HG02870 (cell line): ENCODE data around the gene HRG.
"Not testable (repeated sequence)": the region's sequence is repeated elsewhere in the genome, so short reads cannot be mapped to it uniquely, and the experiment has no call there.

ENCODE experiments used
- ATAC-seq: cut with Tn5 transposase; IDR thresholded peaks from one replicate; pipeline ENCODE4 v1.9.1; 2021; ENCODE audit warnings: mild to moderate bottlenecking, moderate library complexity; ENCODE audit not compliant: unreplicated experiment

The HRG gene

GRCh38 chr3:186678604-186679003, 12.8 kb downstream of the HRG start:
- no peak for ATAC-seq

- no peak for ATAC-seq
These were observed 13.3 kb downstream of the HRG start for GRCh38 chr3:186679151-186679550.

- no peak for ATAC-seq
These were observed 15.1 kb downstream of the HRG start for GRCh38 chr3:186680869-186681268.

DNA sequence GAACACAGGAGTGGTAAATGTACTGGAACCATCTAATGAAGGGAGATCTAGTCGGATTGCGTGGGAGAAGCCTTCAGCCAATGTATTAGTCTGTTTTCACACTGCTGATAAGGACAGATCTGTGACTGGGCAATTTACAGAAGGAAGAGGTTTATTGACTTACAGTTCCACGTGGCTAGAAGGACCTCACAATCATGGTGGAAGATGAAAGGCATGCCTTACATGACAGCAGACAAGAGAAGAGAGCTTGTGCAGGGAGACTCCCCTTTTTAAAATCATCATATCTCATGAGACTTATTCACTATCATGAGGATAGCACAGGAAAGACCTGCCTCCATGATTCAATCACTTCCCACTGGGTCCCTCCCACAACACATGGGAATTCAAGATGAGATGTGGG, 17.0 kb downstream of the HRG start:
- no peak for ATAC-seq

GRCh38 chr3:186683979-186684378, 18.2 kb downstream of the HRG start:
- ATAC-seq: no peak

GRCh38 chr3:186686475-186686874, 20.7 kb downstream of the HRG start:
- not testable (repeated sequence) for ATAC-seq

- no peak for ATAC-seq
These were observed 21.4 kb downstream of the HRG start for GRCh38 chr3:186687120-186687651.

DNA sequence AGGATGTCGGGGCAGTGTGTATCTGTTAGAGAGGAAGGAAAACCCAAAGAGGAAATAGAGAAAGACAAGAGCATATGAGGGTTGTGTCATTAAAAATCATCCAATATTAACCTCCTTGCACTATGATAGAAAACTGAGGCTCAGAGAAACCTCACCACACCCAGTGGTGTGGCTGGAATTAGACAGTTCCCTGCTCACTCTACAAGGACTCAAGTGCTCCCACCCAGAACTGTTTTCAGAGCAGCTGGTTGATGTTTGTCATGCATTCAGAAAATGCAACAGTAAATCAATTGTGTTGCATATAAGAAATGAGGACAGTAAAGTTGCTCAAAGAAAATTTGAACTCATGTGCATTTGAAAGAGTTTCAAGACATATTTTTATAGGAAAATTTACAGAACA, 24.5 kb downstream of the HRG start:
- not testable (repeated sequence) for ATAC-seq

- no peak for ATAC-seq
These were observed 25.9 kb downstream of the HRG start for GRCh38 chr3:186691676-186692075.

- no peak for ATAC-seq
These were observed 28.0 kb downstream of the HRG start for GRCh38 chr3:186693843-186694242.

- ATAC-seq: no peak
These were observed 28.6 kb downstream of the HRG start for GRCh38 chr3:186694288-186695032.

- no peak for ATAC-seq
These were observed 30.7 kb downstream of the HRG start for GRCh38 chr3:186696522-186696921.

DNA sequence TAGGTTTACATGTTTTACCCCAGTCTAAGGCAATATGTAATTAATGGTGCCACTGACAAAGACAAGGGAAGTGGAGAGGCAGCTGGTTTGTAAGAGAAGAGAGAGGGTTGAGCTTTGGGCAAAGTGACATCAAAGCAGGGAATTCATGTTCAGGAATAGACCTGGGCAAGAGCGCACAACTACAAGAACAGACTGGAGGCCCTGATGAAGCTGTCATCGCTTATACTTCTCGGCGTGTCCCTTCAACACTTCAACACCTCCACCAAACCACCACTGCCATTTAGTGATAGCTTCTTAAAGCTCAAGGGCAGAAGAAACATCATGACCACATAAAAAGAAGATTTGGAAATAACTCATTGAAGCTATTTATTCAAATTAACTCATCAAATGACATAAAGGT, 31.7 kb downstream of the HRG start:
- ATAC-seq: no peak

DNA sequence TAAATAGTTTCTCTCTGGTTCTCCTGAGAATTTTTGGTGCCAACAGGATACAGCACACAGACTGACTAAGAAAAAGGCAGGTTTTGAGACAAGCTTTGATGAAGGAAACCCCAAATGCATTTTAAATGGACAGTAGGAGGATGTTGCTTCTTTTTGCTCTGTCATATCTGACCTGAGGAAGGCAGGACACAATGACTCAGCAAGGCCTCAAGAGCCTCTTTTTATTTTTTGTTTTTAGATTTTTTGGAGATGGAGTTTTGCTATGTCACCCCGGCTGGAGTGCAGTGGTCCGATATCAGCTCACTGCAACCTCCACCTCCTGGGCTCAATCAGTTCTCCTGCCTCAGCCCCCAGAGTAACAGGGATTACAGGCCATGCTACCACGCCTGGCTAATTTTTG, 34.5 kb downstream of the HRG start:
- peak; percentile 59 for ATAC-seq

GRCh38 chr3:186702451-186702850, 36.6 kb downstream of the HRG start:
- ATAC-seq: not testable (repeated sequence)

DNA sequence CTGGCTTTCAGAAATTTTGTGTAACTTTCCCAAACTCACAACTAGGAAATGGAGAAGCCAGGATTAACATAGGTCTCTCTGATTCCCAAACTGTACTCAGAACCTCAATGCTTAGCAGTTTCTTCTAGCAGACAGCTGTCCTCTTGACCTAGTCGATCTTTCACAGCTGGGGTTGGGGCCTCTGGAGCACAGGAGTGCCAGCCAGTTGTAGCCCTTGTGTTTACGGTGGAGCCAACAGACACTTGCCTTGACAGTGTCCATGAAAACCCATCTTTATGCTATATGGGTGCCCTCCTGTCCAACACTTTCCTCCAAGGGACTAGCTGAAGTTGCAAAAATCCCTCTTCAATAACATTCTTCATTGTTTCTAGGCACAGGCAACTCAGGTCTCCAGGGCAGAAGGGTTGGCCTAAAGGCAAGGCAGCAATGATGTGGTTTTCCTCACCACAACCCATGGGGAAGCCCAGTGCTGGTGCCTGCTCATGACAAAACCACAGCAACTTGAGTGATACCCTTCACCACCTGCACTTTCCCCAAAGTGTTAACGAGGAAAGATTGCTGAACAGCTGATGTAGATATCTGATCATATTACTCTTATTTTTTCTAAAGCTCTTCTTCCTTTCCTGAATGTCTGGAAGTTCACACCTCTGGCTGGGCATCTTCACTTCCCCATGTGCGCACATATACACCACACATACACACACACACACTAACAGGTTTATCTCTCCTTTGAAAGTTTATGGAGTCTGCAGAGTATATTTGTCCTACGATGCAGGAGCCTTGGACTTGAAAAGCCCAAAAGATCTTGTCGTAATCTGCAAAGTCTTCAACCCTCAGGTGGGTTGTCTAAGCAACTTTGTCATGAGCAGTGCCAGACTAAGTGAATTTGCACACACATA, 40.3 kb downstream of the HRG start:
- peak; percentile 53 for ATAC-seq

DNA sequence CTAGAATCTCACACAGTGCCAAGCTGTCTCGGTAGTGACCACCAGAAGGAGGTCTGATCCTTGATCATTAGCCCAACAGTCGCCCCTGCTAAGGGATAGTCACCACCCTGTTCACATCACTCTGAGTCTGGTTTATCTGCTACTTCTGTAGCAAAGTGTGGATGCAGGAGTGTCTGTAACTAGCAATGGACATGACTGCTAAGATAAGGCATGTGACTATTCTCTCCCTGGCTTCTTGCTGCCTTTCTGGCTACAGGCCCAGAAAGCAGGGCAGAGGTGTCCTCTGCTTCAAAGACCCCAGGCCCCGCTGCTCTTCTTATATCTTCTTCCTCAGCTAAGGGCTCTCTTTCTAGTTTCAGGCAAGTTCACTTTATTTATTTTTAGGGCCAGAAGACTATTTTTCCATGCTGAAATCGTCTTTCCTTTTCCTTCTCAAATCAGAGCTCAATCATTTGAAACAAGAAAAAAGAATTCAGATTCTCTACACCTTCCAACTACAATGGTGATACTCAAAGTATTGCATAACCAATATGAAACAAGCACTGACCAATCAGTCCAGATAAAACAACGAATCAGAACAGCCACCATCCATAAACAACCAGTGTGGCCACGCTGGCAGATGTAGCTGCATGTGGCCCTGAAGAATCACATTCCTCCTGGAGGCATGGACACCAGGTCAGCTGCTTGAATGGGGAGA, 43.3 kb downstream of the HRG start:
- no peak for ATAC-seq

- ATAC-seq: not testable (repeated sequence)
These were observed 44.9 kb downstream of the HRG start for GRCh38 chr3:186710694-186711093.

DNA sequence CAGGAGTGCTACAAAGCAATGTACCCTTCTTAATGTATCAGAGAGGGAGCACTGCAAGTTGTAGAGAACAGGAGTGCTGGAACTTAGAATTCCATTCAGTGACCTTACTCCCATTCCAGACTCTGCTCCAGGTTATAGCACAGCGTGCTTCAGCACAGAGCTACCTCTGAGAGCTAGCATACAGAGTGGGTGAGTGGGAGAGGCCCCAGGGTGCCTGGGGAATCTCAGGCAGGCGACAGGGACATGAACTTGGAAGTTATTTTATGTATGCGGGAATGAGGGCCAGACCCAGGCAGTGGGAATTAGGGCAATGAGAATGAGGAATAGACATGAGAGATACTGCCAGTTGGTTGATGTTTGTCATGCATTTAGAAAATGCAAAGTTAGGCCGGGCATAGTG, 47.7 kb downstream of the HRG start:
- ATAC-seq: no peak

- no peak for ATAC-seq
These were observed 51.2 kb downstream of the HRG start, which contains the start of gene KNG1 for GRCh38 chr3:186717039-186717457. KNG1 (plus strand) TSS chr3:186717359; CDS start chr3:186717543, 184 bp downstream.
